ENCODE results near the gene NUDT21.

The NUDT21 gene

GRCh38 chr16:56423584-56424403, 27.3 kb downstream of the NUDT21 start:
- Histone ChIP-seq H3K4me2 (ENCODE audit: low read depth, low read length, poor library complexity, severe bottlenecking) (peak overlapping the region; percentile 86), H3K4me1 (ENCODE audit: insufficient read depth, low read length, poor library complexity, severe bottlenecking) (peaks cover 42% of the 10 kb centered on the region), H3K27me3 (ENCODE audit: insufficient read depth, low read length, poor library complexity, severe bottlenecking) (no peaks in the 10 kb centered on the region), H3K36me3 (ENCODE audit: insufficient read depth, low read length) (no peaks in the 10 kb centered on the region; the same call in 1 of the 2 replicates), H3K4me3 (ENCODE audit: low read length, poor library complexity, severe bottlenecking) (peak overlapping the region; percentile 82), H2AFZ (ENCODE audit: low read length) (no peak overlapping the region), H3K9ac (ENCODE audit: low read depth, low read length, poor library complexity, severe bottlenecking) (peak overlapping the region; percentile 79), H4K20me1 (ENCODE audit: insufficient read depth, low read length, poor library complexity, severe bottlenecking) (peaks cover 40% of the 10 kb centered on the region), H3K9me2 (replicated peaks; ENCODE audit: low read depth, low read length) (no peaks in the 10 kb centered on the region), H3K9me3 (ENCODE audit: insufficient read depth, low read depth, low read length) (no peaks in the 10 kb centered on the region), H3K79me2 (ENCODE audit: insufficient read depth, low read length) (peaks cover 54% of the 10 kb centered on the region), H3F3A (ENCODE audit: low read depth) (peaks cover 7% of the 10 kb centered on the region; the same call in 1 of the 2 replicates)
- TF ChIP-seq CTCF (conservative IDR thresholded peaks at IDR 0.05; ENCODE audit: low read length): no peak
- no peak for TF ChIP-seq EZH2phosphoT487 (IDR thresholded peaks at IDR 0.05; ENCODE audit: borderline replicate concordance)

DNA sequence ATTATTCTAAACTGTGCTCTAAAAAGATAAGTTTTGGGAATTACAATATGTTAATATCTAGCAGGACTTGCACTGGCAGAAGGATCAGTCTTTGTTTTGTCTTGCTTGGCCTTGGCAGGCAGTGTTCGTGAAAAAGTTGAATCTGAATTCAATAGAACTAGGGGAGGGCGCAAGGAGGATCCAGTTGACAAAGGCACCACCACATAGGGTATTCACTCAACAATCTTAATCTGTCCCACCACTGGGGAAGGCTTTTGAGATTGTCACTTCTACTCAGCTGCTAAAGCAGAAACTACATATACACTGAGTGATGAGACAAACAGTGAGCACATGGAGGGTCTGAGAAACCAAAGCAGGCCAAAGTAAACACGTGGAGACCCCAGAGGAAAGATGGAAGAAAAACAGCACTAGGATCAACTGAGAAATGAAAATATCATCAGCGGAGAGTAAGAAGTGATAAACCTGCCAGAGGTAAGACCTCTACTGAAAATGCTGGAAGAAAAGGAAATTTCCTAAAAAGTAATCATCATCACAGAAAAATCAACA, 28.2 kb downstream of the NUDT21 start:
- Histone ChIP-seq H3K79me2 (ENCODE audit: insufficient read depth, low read length) (peaks cover 57% of the 10 kb centered on the region), H3F3A (ENCODE audit: low read depth) (peaks cover 7% of the 10 kb centered on the region; the same call in 1 of the 2 replicates), H3K9me3 (ENCODE audit: insufficient read depth, low read depth, low read length) (no peaks in the 10 kb centered on the region), H3K27me3 (ENCODE audit: insufficient read depth, low read length, poor library complexity, severe bottlenecking) (no peaks in the 10 kb centered on the region), H3K4me3 (ENCODE audit: low read length, poor library complexity, severe bottlenecking) (peak overlapping the region; percentile 82), H3K4me2 (ENCODE audit: low read depth, low read length, poor library complexity, severe bottlenecking) (peak overlapping the region; percentile 86), H3K4me1 (ENCODE audit: insufficient read depth, low read length, poor library complexity, severe bottlenecking) (peaks cover 42% of the 10 kb centered on the region), H2AFZ (ENCODE audit: low read length) (no peak overlapping the region), H3K9ac (ENCODE audit: low read depth, low read length, poor library complexity, severe bottlenecking) (peak overlapping the region; percentile 79), H3K36me3 (ENCODE audit: insufficient read depth, low read length) (no peaks in the 10 kb centered on the region), H3K9me2 (replicated peaks; ENCODE audit: low read depth, low read length) (no peaks in the 10 kb centered on the region), H4K20me1 (ENCODE audit: insufficient read depth, low read length, poor library complexity, severe bottlenecking) (peaks cover 40% of the 10 kb centered on the region)
- TF ChIP-seq CTCF (conservative IDR thresholded peaks at IDR 0.05; ENCODE audit: low read length) (no peak), EZH2phosphoT487 (IDR thresholded peaks at IDR 0.05; ENCODE audit: borderline replicate concordance) (no peak)

DNA sequence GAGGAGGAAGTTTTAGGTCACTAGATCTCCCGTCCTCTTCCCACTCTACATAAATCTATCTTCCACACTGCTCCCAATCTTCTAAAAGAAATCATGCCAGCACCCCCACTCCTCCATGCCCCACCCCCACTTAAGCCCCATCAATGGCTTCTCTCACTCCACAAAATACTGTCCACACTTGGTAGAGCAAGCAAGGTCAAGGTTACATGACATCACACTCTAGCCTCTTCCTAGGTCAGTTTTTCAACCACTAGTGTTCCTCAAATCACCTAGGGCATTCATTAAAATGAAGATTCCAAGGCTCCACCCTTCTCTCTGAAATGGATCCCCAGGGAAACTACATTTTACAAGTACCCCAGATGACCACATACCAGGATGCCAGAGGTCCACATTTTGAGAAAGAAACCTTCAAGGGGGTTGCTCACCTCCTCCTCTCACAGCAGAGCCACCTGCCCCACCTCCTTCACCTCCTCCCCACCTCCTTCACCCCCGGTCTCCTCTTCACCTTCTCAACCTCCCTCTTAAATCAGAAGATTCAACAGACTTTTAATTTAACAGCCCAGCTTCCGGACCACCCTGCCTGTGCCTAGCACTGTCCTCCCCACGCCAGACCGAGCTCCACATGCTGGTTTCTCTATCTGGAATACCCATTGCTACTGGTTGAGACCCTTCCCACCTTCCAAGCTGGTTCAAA, 29.0 kb downstream of the NUDT21 start:
- Histone ChIP-seq H3K9me3 (ENCODE audit: insufficient read depth, low read depth, low read length) (no peaks in the 10 kb centered on the region), H4K20me1 (ENCODE audit: insufficient read depth, low read length, poor library complexity, severe bottlenecking) (peaks cover 43% of the 10 kb centered on the region), H3K4me3 (ENCODE audit: low read length, poor library complexity, severe bottlenecking) (peak overlapping the region; percentile 82), H3K27me3 (ENCODE audit: insufficient read depth, low read length, poor library complexity, severe bottlenecking) (no peaks in the 10 kb centered on the region), H3K9ac (ENCODE audit: low read depth, low read length, poor library complexity, severe bottlenecking) (peak overlapping the region; percentile 79), H3K4me2 (ENCODE audit: low read depth, low read length, poor library complexity, severe bottlenecking) (peak overlapping the region; percentile 86), H3K4me1 (ENCODE audit: insufficient read depth, low read length, poor library complexity, severe bottlenecking) (peaks cover 42% of the 10 kb centered on the region), H3F3A (ENCODE audit: low read depth) (peaks cover 5% of the 10 kb centered on the region; the same call in 1 of the 2 replicates), H3K36me3 (ENCODE audit: insufficient read depth, low read length) (no peaks in the 10 kb centered on the region), H3K79me2 (ENCODE audit: insufficient read depth, low read length) (peaks cover 66% of the 10 kb centered on the region), H2AFZ (ENCODE audit: low read length) (no peak overlapping the region), H3K9me2 (replicated peaks; ENCODE audit: low read depth, low read length) (no peaks in the 10 kb centered on the region)
- TF ChIP-seq EZH2phosphoT487 (IDR thresholded peaks at IDR 0.05; ENCODE audit: borderline replicate concordance): no peak
- TF ChIP-seq CTCF (conservative IDR thresholded peaks at IDR 0.05; ENCODE audit: low read length): no peak

Data from Loucy (cell line).